CD1c-positive myeloid dendritic cell (primary cell): ENCODE data around the gene MGAM2.

Source experiments
- DNase-seq: peaks from one replicate; pipeline ENCODE4 v3.0.0-alpha.2; 2016; ENCODE audit errors: extremely low spot score

Gene MGAM2

GRCh38 chr7:142263598-142264380 lies 152.3 kb downstream of the MGAM2 start:
- no peak for DNase-seq
